Kidney (tissue), 14 donors: Measurements from ENCODE around the gene ABLIM1. TPM values are rescaled to one million over a fixed set of nuclear protein-coding genes. Genes with fewer than 3 reads are reported as not detected.

ENCODE experiments used
- DNase-seq, 5 donors: peaks; one replicate each; pipeline ENCODE4 v3.0.0-alpha.2; 2013 to 2020
- FAIRE-seq: peaks from 2 replicates; lab custom pipeline; 2012; peaks lifted over from hg19 to GRCh38; lab: Jason Lieb, UNC
- H3K27ac ChIP-seq, 2 donors: one replicate each; pipeline ENCODE4 v1.7.0; 2013; ENCODE audit warnings: low read depth in 2 of 2, low read length in 2 of 2, inconsistent platforms in 1 of 2
- H3K27me3 ChIP-seq: one replicate; pipeline ENCODE4 v1.7.1; 2013; ENCODE audit warnings: low read length, inconsistent platforms; ENCODE audit not compliant: control insufficient read depth, insufficient read depth
- H3K36me3 ChIP-seq, 3 donors: one replicate each; pipeline versions ENCODE4 v1.7.0 to v1.7.1; 2013; ENCODE audit warnings: low read length in 3 of 3, control low read depth in 1 of 3, inconsistent platforms in 1 of 3; ENCODE audit not compliant: insufficient read depth in 3 of 3, control insufficient read depth in 2 of 3
- H3K4me1 ChIP-seq, 3 donors: one replicate each; pipeline versions ENCODE4 v1.7.0 to v1.7.1; 2013; ENCODE audit warnings: low read length in 3 of 3, inconsistent platforms in 1 of 3, low read depth in 1 of 3; ENCODE audit not compliant: control insufficient read depth in 2 of 3, insufficient read depth in 2 of 3
- H3K4me3 ChIP-seq, 3 donors: one replicate each; pipeline versions ENCODE4 v1.7.0 to v1.8.1; 2013; ENCODE audit warnings: low read length in 3 of 3, control low read depth in 1 of 3, inconsistent platforms in 1 of 3
- H3K9ac ChIP-seq, 3 donors: one replicate each; pipeline versions ENCODE4 v1.7.0 to v1.7.1; 2013; ENCODE audit warnings: low read length in 3 of 3, control low read depth in 1 of 3, inconsistent platforms in 1 of 3
- H3K9me3 ChIP-seq, 3 donors: one replicate each; pipeline versions ENCODE4 v1.7.0 to v1.7.1; 2013; ENCODE audit warnings: low read length in 3 of 3, control low read depth in 1 of 3, inconsistent platforms in 1 of 3; ENCODE audit not compliant: control insufficient read depth in 2 of 3, insufficient read depth in 1 of 3
- intact Hi-C: fragments of 100-400 bp; cut with DNase I; formaldehyde crosslinking; loops from one replicate; pipeline ENCODE4 v1.11.1; 2022
- polyA plus RNA-seq: library from polyadenylated mRNA; stranded (reverse); fragments of 350-450 nt; fragmentation: Illumina TruSeq; extraction: RNeasy Lipid Tissue Mini Kit (QIAGEN cat#74804); gene quantifications from one replicate; pipeline ENCODE4 v1.2.3, GENCODE V29; 2014; ENCODE audit warnings: low read depth, low replicate concordance; ENCODE audit not compliant: insufficient read depth
- total RNA-seq: library from RNA; stranded (reverse); fragmentation: NEBNext Ultra II Directional; extraction: Animal tissue kit (Norgen Biotek cat#: 25700); gene quantifications from one replicate; pipeline ENCODE4 v1.2.1, GENCODE V29; 2021
- TF ChIP-seq, protein P1 (sequence below): IDR thresholded peaks from 3 replicates; pipeline ENCODE4 v1.5.1; 2012; ENCODE audit warnings: mild to moderate bottlenecking, moderate library complexity, borderline replicate concordance; ENCODE audit not compliant: insufficient read depth; ENCODE audit errors: extremely low read depth
- donor health status: control.
- donor health status: control.
- donor health status: control.
- donor health status: control.
- donor health status: control.
- donor health status: DM: yes; HTN: yes; CAD: no.
- donor health status: Normal renal cell carcinoma (clear cell type).

ABLIM1 gene
- total and polyA plus RNA-seq, 2 donors from 2014 or later: 32.3 to 158 TPM

DNA sequence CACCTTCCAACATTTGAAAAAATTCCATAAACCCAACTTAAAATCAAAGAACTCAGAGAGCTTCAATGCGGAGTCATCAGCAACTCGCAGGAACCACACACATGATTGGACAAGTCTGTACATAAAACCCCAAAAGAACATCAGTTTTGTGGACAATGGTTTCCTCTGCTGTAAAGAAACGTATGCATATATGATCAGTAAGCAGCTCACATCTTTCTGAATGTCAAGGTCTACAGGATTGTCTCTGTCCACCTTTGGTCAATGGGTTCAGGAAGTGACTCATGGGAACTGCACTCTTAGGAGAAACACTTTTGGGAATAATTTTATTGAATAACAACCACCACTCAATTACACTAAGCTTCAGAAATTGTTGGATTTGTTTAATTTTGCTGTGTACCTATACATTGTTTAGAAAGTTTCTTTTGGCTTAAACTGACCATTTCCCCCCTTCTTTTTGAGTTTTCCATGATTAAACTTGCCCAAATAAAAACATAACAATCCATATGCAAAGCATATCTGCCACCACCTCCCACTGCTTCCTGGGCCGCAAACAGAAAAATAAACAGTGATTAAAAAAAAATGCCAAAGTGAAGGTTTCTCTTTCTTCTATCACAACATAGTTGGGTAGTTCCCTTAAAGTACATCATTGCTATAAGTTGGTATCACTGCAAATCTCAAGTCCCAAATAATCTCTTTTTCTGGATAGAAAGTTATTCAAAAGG, 226.5 kb downstream of the ABLIM1 start:
- intact Hi-C loops: loop anchor here (10.0 kb wide), 1 partner anchor 127 kb away; no protein-coding TSS in a partner anchor
- Histone ChIP-seq H3K9me3 (no peaks in the 10 kb centered on the region), H3K36me3 (peaks cover 0 to 17% (median 5%) of the 10 kb centered on the region in 3 donors), H3K4me3 (no peak overlapping the region), H3K27ac (no peak overlapping the region), H3K9ac (no peak overlapping the region), H3K4me1 (no peaks in the 10 kb centered on the region), H3K27me3 (no peaks in the 10 kb centered on the region)
- DNase-seq (no peak), FAIRE-seq (no peak)
- TF ChIP-seq, protein P1, sequence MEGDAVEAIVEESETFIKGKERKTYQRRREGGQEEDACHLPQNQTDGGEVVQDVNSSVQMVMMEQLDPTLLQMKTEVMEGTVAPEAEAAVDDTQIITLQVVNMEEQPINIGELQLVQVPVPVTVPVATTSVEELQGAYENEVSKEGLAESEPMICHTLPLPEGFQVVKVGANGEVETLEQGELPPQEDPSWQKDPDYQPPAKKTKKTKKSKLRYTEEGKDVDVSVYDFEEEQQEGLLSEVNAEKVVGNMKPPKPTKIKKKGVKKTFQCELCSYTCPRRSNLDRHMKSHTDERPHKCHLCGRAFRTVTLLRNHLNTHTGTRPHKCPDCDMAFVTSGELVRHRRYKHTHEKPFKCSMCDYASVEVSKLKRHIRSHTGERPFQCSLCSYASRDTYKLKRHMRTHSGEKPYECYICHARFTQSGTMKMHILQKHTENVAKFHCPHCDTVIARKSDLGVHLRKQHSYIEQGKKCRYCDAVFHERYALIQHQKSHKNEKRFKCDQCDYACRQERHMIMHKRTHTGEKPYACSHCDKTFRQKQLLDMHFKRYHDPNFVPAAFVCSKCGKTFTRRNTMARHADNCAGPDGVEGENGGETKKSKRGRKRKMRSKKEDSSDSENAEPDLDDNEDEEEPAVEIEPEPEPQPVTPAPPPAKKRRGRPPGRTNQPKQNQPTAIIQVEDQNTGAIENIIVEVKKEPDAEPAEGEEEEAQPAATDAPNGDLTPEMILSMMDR: no peak

DNA sequence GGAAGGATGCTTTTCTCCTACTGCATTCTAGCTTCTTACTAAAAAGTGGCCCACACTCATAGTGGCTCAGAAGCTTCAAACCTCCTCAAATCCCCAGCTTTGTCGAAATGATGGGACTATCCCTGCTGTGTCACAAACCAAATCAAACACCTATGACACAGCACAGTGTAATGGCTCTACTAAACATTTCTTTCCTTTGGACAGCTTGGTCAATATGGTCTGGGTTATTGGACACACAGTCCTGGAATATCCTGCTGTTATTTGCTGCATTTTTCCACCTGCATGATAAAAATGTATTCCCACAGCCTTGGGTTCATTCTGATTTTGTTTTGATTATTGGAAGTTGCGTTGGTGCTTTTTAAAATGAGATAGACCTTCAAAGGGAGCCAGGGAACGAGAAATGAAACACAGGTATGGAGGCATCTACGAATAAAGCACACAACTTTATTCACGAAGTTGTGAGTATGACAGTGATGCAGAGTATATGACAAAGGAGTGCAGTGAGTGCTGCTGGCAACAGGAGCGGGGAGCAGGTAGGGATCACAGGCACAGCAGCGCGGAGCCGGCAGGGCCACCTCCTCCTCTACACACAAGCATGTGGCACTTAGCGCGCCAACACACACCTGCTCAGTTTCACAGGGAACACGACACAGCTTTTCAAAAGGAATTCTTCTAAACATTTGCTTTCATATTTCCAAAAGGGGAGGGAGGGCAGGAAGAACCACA, 227.2 kb downstream of the ABLIM1 start:
- no peak for DNase-seq
- Histone ChIP-seq H3K27ac (no peak overlapping the region), H3K4me1 (no peaks in the 10 kb centered on the region), H3K4me3 (no peak overlapping the region), H3K9ac (no peak overlapping the region), H3K27me3 (no peaks in the 10 kb centered on the region), H3K36me3 (peaks cover 0 to 10% (median 5%) of the 10 kb centered on the region in 3 donors), H3K9me3 (no peaks in the 10 kb centered on the region)
- FAIRE-seq: no peak
- TF ChIP-seq, protein P1: no peak
- intact Hi-C loops: loop anchor here (10.0 kb wide), 1 partner anchor 126 kb away; no protein-coding TSS in a partner anchor

DNA sequence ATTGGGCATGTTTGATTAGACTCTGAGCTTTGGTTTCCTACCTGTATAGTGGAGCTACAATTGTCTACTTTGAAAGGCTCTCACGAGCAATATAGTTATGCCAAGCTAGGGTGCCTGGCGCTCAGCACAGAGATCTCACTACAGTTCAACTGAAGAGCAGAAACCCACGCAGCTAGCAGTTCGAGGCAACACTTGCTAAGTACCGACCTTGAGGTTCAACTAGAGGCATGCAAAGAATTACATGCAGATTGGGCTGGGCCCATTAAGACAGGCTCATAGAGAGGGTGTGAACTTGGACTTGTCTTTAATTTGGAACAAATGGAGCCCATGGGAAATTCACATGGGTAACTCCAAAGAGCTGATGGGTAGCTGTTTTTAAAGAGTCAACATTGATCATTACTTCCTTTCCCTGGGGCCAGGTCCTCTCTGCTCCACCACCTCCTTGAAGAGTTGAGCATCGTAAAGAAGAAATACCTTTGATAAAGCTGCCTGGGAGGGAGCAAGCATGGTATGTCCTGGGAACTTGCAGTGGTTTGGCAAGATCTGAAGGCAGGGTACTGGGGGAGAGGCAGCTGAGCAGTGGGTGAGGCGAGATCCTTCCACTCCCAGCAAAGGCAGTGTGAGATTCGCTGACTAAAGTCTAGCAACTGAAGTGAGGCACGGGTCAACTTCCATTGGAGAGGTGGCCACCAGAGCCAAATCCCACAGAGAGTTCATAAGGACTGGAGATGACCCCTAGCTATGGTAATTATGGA, 228.3 kb downstream of the ABLIM1 start:
- intact Hi-C loops: loop anchor here (10.0 kb wide), 1 partner anchor 125 kb away; no protein-coding TSS in a partner anchor
- Histone ChIP-seq H3K9ac (no peak overlapping the region), H3K9me3 (no peaks in the 10 kb centered on the region), H3K4me1 (no peaks in the 10 kb centered on the region), H3K27ac (no peak overlapping the region), H3K36me3 (peaks cover 0 to 7% (median 3%) of the 10 kb centered on the region in 3 donors), H3K4me3 (no peak overlapping the region), H3K27me3 (no peaks in the 10 kb centered on the region)
- FAIRE-seq (no peak), DNase-seq (no peak)
- TF ChIP-seq, protein P1: no peak
